GM12872 (cell line): ENCODE results near the gene ARHGAP24.

Experiments used
- CTCF ChIP-seq: IDR thresholded peaks from 3 replicates; pipeline ENCODE4 v1.5.1; 2011; ENCODE audit warnings: low read depth, mild to moderate bottlenecking, low read length, moderate library complexity; ENCODE audit not compliant: insufficient read depth

ARHGAP24 gene

DNA sequence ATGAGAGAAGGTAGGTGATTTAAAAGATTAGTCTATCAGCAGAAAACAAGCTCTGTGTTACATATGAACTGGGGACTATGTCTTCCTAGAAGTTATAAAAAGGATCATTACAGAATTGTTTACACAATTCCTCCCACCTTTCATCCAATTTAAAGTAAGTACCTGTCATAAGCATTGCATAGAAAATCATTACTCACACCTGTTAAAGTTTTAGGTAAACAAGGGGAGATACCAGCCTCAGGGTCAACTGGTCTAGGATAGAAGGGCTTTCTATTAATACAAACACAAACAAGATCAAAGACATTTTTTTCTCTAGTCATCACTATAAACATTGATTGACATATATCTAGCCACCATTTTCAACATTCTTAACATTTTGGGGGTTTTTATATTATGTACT is 333.9 kb downstream of the ARHGAP24 start:
- TF ChIP-seq CTCF: no peak

GRCh38 chr4:85812776-85813175 is 337.8 kb downstream of the ARHGAP24 start:
- TF ChIP-seq CTCF: no peak

GRCh38 chr4:85815796-85816459 is 341.0 kb downstream of the ARHGAP24 start:
- TF ChIP-seq CTCF: no peak

GRCh38 chr4:85818700-85819099 is 343.8 kb downstream of the ARHGAP24 start:
- no peak for TF ChIP-seq CTCF

GRCh38 chr4:85821688-85822455 is 346.9 kb downstream of the ARHGAP24 start:
- no peak for TF ChIP-seq CTCF

DNA sequence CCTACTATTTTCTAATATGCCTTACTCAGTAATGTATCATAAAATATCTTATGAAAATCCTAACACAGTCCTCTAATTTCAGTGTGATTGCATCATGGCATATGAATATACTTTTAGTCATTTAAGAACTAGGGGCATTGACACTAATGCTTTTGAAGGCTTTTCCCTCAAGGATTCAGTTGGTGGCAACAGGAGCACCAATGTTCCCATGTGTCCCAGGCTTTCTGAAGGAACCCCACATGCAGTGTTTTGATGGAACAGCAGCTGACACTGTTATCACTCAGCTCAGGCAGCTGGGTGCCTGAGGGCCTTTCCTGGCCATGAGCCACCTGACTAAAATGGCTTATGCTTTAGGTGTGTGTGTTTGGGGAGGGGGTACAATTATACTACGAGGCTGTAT is 348.3 kb downstream of the ARHGAP24 start:
- no peak for TF ChIP-seq CTCF

- TF ChIP-seq CTCF: no peak
Observed at GRCh38 chr4:85824166-85824945, 349.4 kb downstream of the ARHGAP24 start.
